Measurements from ENCODE around the gene MOBP. TPM values are rescaled to one million over a fixed set of nuclear protein-coding genes. Genes with fewer than 3 reads are reported as not detected.

MOBP gene
- total and polyA plus RNA-seq, 2 of the 4 experiments (the other 2 are of a cell fraction) = not detected

GRCh38 chr3:39454591-39455217 is 12.8 kb upstream of the MOBP start:
- H3K36me3 ChIP-seq (ENCODE audit: control insufficient read depth, insufficient read depth, low read length) = no peaks in the 10 kb centered on the region
- H2AFZ ChIP-seq (replicated peaks; ENCODE audit: low read length, poor library complexity) = no peak overlapping the region
- no peak overlapping the region for H3K27ac ChIP-seq (ENCODE audit: insufficient read depth, low read length)
- no peak overlapping the region for H3K14ac ChIP-seq (replicated peaks; ENCODE audit: low read depth, low read length)
- intact Hi-C loops (cut with micrococcal nuclease) = no loop called here
- H3K56ac ChIP-seq (ENCODE audit: extremely low read depth, insufficient read depth, low read length) = no peak overlapping the region
- no peak overlapping the region for H2BK15ac ChIP-seq (ENCODE audit: low read depth, low read length)
- H3K27me3 ChIP-seq (ENCODE audit: control insufficient read depth, insufficient read depth, low read length) = no peaks in the 10 kb centered on the region
- in situ Hi-C loops (cut with MboI; ENCODE audit: low sequenced_read_pairs) = no loop called here
- POLR2A ChIA-PET (ENCODE audit: unreplicated experiment) = no interaction called here
- no peak overlapping the region for H3K4me3 ChIP-seq (ENCODE audit: insufficient read depth, low read depth, low read length)
- no peak overlapping the region for H4K5ac ChIP-seq (ENCODE audit: low read depth, low read length)
- TF ChIP-seq MAZ (IDR thresholded peaks at IDR 0.05; ENCODE audit: borderline replicate concordance, low read depth, low read length) (no peak), USF2 (IDR thresholded peaks at IDR 0.05; ENCODE audit: low read depth, low read length) (no peak), POLR2A (IDR thresholded peaks at IDR 0.05; ENCODE audit: low read depth, low read length) (no peak), FOS (IDR thresholded peaks at IDR 0.05; ENCODE audit: low read depth, low read length) (no peak), SMC3 (IDR thresholded peaks at IDR 0.05; ENCODE audit: low read depth, low read length) (no peak), CHD1 (IDR thresholded peaks at IDR 0.05; ENCODE audit: low read depth, low read length) (no peak), ELK1 (IDR thresholded peaks at IDR 0.05; ENCODE audit: borderline replicate concordance, low read depth, low read length) (no peak), RCOR1 (IDR thresholded peaks at IDR 0.05; ENCODE audit: insufficient replicate concordance, low read length) (no peak)
- H2BK20ac ChIP-seq (ENCODE audit: low read depth, low read length) = no peak overlapping the region
- dilution Hi-C loops (cut with HindIII; ENCODE audit: low sequenced_read_pairs, unreplicated experiment) = no loop called here
- H3K9me3 ChIP-seq (ENCODE audit: control insufficient read depth, insufficient read depth, low read length) = no peaks in the 10 kb centered on the region
- no peak overlapping the region for H2BK5ac ChIP-seq (ENCODE audit: low read depth, low read length, poor library complexity, severe bottlenecking)
- H3K4ac ChIP-seq (ENCODE audit: low read depth, low read length) = no peak overlapping the region
- no peak overlapping the region for H3K18ac ChIP-seq (ENCODE audit: low read depth, low read length)
- H4K91ac ChIP-seq (ENCODE audit: insufficient read depth, low read depth, low read length) = no peak overlapping the region
- H2AK5ac ChIP-seq (ENCODE audit: low read depth, low read length) = no peak overlapping the region
- no peaks in the 10 kb centered on the region for H4K20me1 ChIP-seq (ENCODE audit: insufficient read depth, low read length)
- H3K79me1 ChIP-seq (ENCODE audit: low read depth in 1 of 2, low read length in 2 of 2) = no peaks in the 10 kb centered on the region
- H3K23ac ChIP-seq (ENCODE audit: low read depth, low read length) = no peak overlapping the region
- no CpG with 5 or more reads among the region's 3 CpGs for WGBS, 2 experiments (ENCODE audit: extremely low coverage in 2 of 2, insufficient read length in 1 of 2)
- H3K9ac ChIP-seq (ENCODE audit: low read depth, low read length) = no peak overlapping the region
- no peak overlapping the region for H2AK9ac ChIP-seq (replicated peaks; ENCODE audit: low read depth, low read length, poor library complexity)
- no peaks in the 10 kb centered on the region for H3K9me1 ChIP-seq (ENCODE audit: insufficient read depth, low read length)
- BruUV-seq (replicated peaks) = no TSS peak
- no peaks in the 10 kb centered on the region for H3K4me1 ChIP-seq (ENCODE audit: control insufficient read depth, insufficient read depth, low read length)
- no peak overlapping the region for H4K8ac ChIP-seq (ENCODE audit: low read depth in 2 of 2, low read length in 2 of 2)
- no peak overlapping the region for H2BK120ac ChIP-seq (ENCODE audit: low read depth, low read length)
- no peak overlapping the region for H3K4me2 ChIP-seq (ENCODE audit: low read depth, low read length)
- CTCF ChIA-PET = no interaction called here
- no peak for DNase-seq
- ATAC-seq (ENCODE audit: low read depth) = no peak
